AG04450 (cell line): ENCODE results near the gene PROM1. TPM values are rescaled to one million over a fixed set of nuclear protein-coding genes. Genes with fewer than 3 reads are reported as not detected.

ENCODE experiments used
- CTCF ChIA-PET: fragments of 300-600, 350-600 bp; formaldehyde crosslinking; extraction: SDS; loops from one replicate; lab custom pipeline; 2022; ENCODE audit warnings: antibody characterized with exemption, inconsistent platforms; lab: Charles Lee
- POLR2A ChIA-PET: fragments of 350-600 bp; formaldehyde crosslinking; extraction: SDS; loops from one replicate; lab custom pipeline; 2021; ENCODE audit warnings: antibody characterized with exemption, inconsistent platforms; lab: Yijun Ruan, JAX
- DNase-seq: peaks from one replicate; pipeline ENCODE4 v3.0.0-alpha.2; 2011; ENCODE audit warnings: low read depth, low spot score
- H3K27ac ChIP-seq: one replicate; pipeline ENCODE4 v1.5.1; 2012; ENCODE audit warnings: low read depth, low read length, control low read depth
- H3K27me3 ChIP-seq: one replicate; pipeline ENCODE4 v1.6.0; 2012; ENCODE audit warnings: low read length; ENCODE audit not compliant: control insufficient read depth, insufficient read depth
- H3K4me3 ChIP-seq: 2 replicates; pipeline ENCODE4 v1.5.1; 2011; ENCODE audit warnings: mild to moderate bottlenecking, low read depth, low read length, control low read depth
- H3K9me3 ChIP-seq: 2 replicates; pipeline ENCODE4 v1.5.1; 2012; ENCODE audit warnings: low read length; ENCODE audit not compliant: control insufficient read depth, insufficient read depth
- CTCF ChIP-seq: IDR thresholded peaks from 2 replicates; pipeline ENCODE4 v1.5.1; 2011; ENCODE audit warnings: low read depth, low read length, control low read depth, inconsistent platforms
- polyA plus RNA-seq: library from polyadenylated mRNA; depleted of rRNA; stranded (reverse); fragments of >200 nt; gene quantifications from 2 replicates; pipeline ENCODE4 v1.2.3, GENCODE V29; 2011

Gene PROM1
- polyA plus RNA-seq, 1 experiment: not detected

- Histone ChIP-seq H3K4me3 (no peak overlapping the region), H3K27ac (no peak overlapping the region), H3K9me3 (no peaks in the 10 kb centered on the region), H3K27me3 (peaks cover 28% of the 10 kb centered on the region)
- ChIA-PET POLR2A (no interaction called here), CTCF (interaction anchor here (0.7 to 1.9 kb wide), 4 partner anchors 176 to 243 kb away, joined by 3 to 9 read pairs (median 4); no protein-coding TSS in a partner anchor)
- no peak for DNase-seq
- no peak for TF ChIP-seq CTCF
These were observed 59.9 kb downstream of the PROM1 start for GRCh38 chr4:16023776-16024408.

GRCh38 chr4:16021804-16022560 is 61.8 kb downstream of the PROM1 start:
- Histone ChIP-seq H3K9me3 (no peaks in the 10 kb centered on the region), H3K27me3 (peaks cover 37% of the 10 kb centered on the region), H3K4me3 (no peak overlapping the region), H3K27ac (no peak overlapping the region)
- no peak for TF ChIP-seq CTCF
- no peak for DNase-seq
- ChIA-PET POLR2A (no interaction called here), CTCF (no interaction called here)

GRCh38 chr4:16019649-16020048 is 64.2 kb downstream of the PROM1 start:
- Histone ChIP-seq H3K9me3 (no peaks in the 10 kb centered on the region), H3K4me3 (no peak overlapping the region), H3K27me3 (peaks cover 32% of the 10 kb centered on the region), H3K27ac (no peak overlapping the region)
- no peak for DNase-seq
- TF ChIP-seq CTCF: no peak
- POLR2A ChIA-PET: no interaction called here
- CTCF ChIA-PET: interaction anchor here (1.0 to 2.8 kb wide), 3 partner anchors 12 to 244 kb away, joined by 3 to 9 read pairs (median 3); no protein-coding TSS in a partner anchor

- DNase-seq: no peak
- Histone ChIP-seq H3K27me3 (peaks cover 34% of the 10 kb centered on the region), H3K9me3 (no peaks in the 10 kb centered on the region), H3K4me3 (no peak overlapping the region), H3K27ac (no peak overlapping the region)
- POLR2A ChIA-PET: no interaction called here
- CTCF ChIA-PET: interaction anchor here (1.4 to 2.8 kb wide), 2 partner anchors 213 to 246 kb away, joined by 4 to 9 read pairs; no protein-coding TSS in a partner anchor
- no peak for TF ChIP-seq CTCF
These were observed 65.0 kb downstream of the PROM1 start for GRCh38 chr4:16018841-16019240.

- CTCF ChIA-PET: interaction anchor here (0.9 to 2.8 kb wide), 3 partner anchors 212 to 247 kb away, joined by 3 to 9 read pairs (median 4); no protein-coding TSS in a partner anchor
- Histone ChIP-seq H3K9me3 (no peaks in the 10 kb centered on the region), H3K27ac (no peak overlapping the region), H3K4me3 (no peak overlapping the region), H3K27me3 (peaks cover 28% of the 10 kb centered on the region)
- TF ChIP-seq CTCF: no peak
- POLR2A ChIA-PET: no interaction called here
- no peak for DNase-seq
These were observed 65.7 kb downstream of the PROM1 start for GRCh38 chr4:16018061-16018676.
